ENCODE measurements around the gene WBP2NL.

Gene WBP2NL

GRCh38 chr22:41976070-41976901 lies 22.3 kb upstream of the WBP2NL start:
- TF ChIP-seq ZFP30 (CRISPR knock-in tag; IDR thresholded peaks at IDR 0.05) (no peak), OSR1 (CRISPR knock-in tag; IDR thresholded peaks at IDR 0.05) (no peak), ARNTL (CRISPR knock-in tag; IDR thresholded peaks at IDR 0.05; ENCODE audit: borderline replicate concordance, low read depth) (no peak), TSHZ2 (CRISPR knock-in tag; IDR thresholded peaks at IDR 0.05) (no peak), RARB (CRISPR knock-in tag; IDR thresholded peaks at IDR 0.05) (no peak), ZNF8 (CRISPR knock-in tag; IDR thresholded peaks at IDR 0.05) (no peak), GLIS3 (CRISPR knock-in tag; IDR thresholded peaks at IDR 0.05) (no peak), TCF4 (CRISPR knock-in tag; IDR thresholded peaks at IDR 0.05; ENCODE audit: borderline replicate concordance) (no peak), SNAI2 (CRISPR knock-in tag; IDR thresholded peaks at IDR 0.05) (no peak), ZNF70 (CRISPR knock-in tag; IDR thresholded peaks at IDR 0.05) (no peak), ZFP3 (CRISPR knock-in tag; IDR thresholded peaks at IDR 0.05) (no peak), PPARA (CRISPR knock-in tag; IDR thresholded peaks at IDR 0.05; ENCODE audit: borderline replicate concordance) (no peak), ZC3H10 (CRISPR knock-in tag; IDR thresholded peaks at IDR 0.05) (no peak), ISL1 (CRISPR knock-in tag; IDR thresholded peaks at IDR 0.05) (no peak)
- TF ChIP-seq, protein P1, sequence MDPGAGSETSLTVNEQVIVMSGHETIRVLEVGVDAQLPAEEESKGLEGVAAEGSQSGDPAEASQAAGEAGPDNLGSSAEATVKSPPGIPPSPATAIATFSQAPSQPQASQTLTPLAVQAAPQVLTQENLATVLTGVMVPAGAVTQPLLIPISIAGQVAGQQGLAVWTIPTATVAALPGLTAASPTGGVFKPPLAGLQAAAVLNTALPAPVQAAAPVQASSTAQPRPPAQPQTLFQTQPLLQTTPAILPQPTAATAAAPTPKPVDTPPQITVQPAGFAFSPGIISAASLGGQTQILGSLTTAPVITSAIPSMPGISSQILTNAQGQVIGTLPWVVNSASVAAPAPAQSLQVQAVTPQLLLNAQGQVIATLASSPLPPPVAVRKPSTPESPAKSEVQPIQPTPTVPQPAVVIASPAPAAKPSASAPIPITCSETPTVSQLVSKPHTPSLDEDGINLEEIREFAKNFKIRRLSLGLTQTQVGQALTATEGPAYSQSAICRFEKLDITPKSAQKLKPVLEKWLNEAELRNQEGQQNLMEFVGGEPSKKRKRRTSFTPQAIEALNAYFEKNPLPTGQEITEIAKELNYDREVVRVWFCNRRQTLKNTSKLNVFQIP (CRISPR knock-in tag; IDR thresholded peaks at IDR 0.05; ENCODE audit: borderline replicate concordance, low read depth): no peak
- TF ChIP-seq, protein P2, sequence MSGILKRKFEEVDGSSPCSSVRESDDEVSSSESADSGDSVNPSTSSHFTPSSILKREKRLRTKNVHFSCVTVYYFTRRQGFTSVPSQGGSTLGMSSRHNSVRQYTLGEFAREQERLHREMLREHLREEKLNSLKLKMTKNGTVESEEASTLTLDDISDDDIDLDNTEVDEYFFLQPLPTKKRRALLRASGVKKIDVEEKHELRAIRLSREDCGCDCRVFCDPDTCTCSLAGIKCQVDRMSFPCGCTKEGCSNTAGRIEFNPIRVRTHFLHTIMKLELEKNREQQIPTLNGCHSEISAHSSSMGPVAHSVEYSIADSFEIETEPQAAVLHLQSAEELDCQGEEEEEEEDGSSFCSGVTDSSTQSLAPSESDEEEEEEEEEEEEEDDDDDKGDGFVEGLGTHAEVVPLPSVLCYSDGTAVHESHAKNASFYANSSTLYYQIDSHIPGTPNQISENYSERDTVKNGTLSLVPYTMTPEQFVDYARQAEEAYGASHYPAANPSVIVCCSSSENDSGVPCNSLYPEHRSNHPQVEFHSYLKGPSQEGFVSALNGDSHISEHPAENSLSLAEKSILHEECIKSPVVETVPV (CRISPR knock-in tag; IDR thresholded peaks at IDR 0.05): no peak
- TF ChIP-seq, protein P3, sequence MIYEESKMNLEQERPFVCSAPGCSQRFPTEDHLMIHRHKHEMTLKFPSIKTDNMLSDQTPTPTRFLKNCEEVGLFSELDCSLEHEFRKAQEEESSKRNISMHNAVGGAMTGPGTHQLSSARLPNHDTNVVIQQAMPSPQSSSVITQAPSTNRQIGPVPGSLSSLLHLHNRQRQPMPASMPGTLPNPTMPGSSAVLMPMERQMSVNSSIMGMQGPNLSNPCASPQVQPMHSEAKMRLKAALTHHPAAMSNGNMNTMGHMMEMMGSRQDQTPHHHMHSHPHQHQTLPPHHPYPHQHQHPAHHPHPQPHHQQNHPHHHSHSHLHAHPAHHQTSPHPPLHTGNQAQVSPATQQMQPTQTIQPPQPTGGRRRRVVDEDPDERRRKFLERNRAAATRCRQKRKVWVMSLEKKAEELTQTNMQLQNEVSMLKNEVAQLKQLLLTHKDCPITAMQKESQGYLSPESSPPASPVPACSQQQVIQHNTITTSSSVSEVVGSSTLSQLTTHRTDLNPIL (CRISPR knock-in tag; IDR thresholded peaks at IDR 0.05; ENCODE audit: low read depth): no peak
- TF ChIP-seq, protein P4, sequence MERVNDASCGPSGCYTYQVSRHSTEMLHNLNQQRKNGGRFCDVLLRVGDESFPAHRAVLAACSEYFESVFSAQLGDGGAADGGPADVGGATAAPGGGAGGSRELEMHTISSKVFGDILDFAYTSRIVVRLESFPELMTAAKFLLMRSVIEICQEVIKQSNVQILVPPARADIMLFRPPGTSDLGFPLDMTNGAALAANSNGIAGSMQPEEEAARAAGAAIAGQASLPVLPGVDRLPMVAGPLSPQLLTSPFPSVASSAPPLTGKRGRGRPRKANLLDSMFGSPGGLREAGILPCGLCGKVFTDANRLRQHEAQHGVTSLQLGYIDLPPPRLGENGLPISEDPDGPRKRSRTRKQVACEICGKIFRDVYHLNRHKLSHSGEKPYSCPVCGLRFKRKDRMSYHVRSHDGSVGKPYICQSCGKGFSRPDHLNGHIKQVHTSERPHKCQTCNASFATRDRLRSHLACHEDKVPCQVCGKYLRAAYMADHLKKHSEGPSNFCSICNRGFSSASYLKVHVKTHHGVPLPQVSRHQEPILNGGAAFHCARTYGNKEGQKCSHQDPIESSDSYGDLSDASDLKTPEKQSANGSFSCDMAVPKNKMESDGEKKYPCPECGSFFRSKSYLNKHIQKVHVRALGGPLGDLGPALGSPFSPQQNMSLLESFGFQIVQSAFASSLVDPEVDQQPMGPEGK (CRISPR knock-in tag; IDR thresholded peaks at IDR 0.05; ENCODE audit: borderline replicate concordance): no peak
- ATAC-seq: no peak

DNA sequence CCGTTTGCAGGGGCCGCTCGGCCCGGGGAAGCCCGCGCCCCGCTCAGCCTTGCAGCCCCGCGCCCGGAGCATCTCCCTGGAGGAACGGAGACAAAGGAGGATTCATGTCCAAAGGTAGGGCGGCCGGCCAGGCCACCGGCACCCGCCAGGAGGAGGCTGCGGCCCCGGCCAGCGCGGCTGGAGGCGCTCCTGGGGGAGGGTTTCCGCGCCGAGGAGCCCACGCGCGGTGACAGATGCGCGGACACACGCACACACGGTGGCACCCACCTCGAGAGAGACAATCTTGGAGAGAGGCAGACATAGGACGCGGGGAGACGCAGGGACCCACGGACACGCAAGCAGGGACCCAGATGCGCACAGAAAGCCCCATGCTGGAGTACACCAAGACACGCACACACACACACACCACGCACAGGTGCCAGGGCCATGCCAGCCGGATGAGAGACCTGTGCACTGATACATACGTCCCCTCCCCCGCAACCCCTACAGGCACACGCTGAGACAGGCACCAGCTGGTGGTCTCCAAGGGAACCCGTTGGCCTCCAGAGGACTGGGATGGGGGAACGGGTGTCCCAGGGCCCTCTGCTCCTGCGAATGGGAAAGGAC lies 21.5 kb upstream of the WBP2NL start:
- ATAC-seq: no peak
- TF ChIP-seq, protein P1 (CRISPR knock-in tag; IDR thresholded peaks at IDR 0.05; ENCODE audit: borderline replicate concordance, low read depth): no peak
- TF ChIP-seq ZFP3 (CRISPR knock-in tag; IDR thresholded peaks at IDR 0.05) (no peak), CSDC2 (CRISPR knock-in tag; IDR thresholded peaks at IDR 0.05) (no peak), TSHZ2 (CRISPR knock-in tag; IDR thresholded peaks at IDR 0.05) (no peak)
- TF ChIP-seq, protein P4 (CRISPR knock-in tag; IDR thresholded peaks at IDR 0.05; ENCODE audit: borderline replicate concordance): no peak
